ENCODE results near the gene ARHGAP6. TPM values are rescaled to one million over a fixed set of nuclear protein-coding genes. Genes with fewer than 3 reads are reported as not detected.

Gene ARHGAP6
- total and polyA plus RNA-seq, 9 of the 15 experiments (the other 6 are each of a cell fraction or from before 2014, with no cell fraction given): 12.5 to 63.6 (median 41.8) TPM

- TF ChIP-seq USF2 (CRISPR knock-in tag; IDR thresholded peaks at IDR 0.05): no peak
- no peak for TF ChIP-seq POLR3G (IDR thresholded peaks at IDR 0.05; ENCODE audit: extremely low read depth, insufficient read length, insufficient replicate concordance)
- TF ChIP-seq ZBTB40 (IDR thresholded peaks at IDR 0.05): no peak
- no peak for TF ChIP-seq ZBTB40 (CRISPR knock-in tag; IDR thresholded peaks at IDR 0.05)
- no peak for TF ChIP-seq GABPB2 (CRISPR knock-in tag; conservative IDR thresholded peaks at IDR 0.05)
- TF ChIP-seq XRCC3 (IDR thresholded peaks at IDR 0.05): no peak
- no peak for TF ChIP-seq JUND (IDR thresholded peaks at IDR 0.05; ENCODE audit: borderline replicate concordance, low read depth, low read length)
- TF ChIP-seq JUND (tag; IDR thresholded peaks at IDR 0.05; ENCODE audit: borderline replicate concordance, low read depth, low read length): no peak
- no peak for TF ChIP-seq KDM2B (CRISPR knock-in tag; IDR thresholded peaks at IDR 0.05)
- TF ChIP-seq HMG20A (CRISPR knock-in tag; conservative IDR thresholded peaks at IDR 0.05): no peak
Measured at GRCh38 chrX:11611965-11612364, 53.8 kb downstream of the ARHGAP6 start (continued).
